MM.1S (cell line): ENCODE measurements around the gene PIGN.

Source experiments
- DNase-seq: peaks from one replicate; pipeline ENCODE4 v3.0.0-alpha.2; 2015
- H2AFZ ChIP-seq: fragments of 300-600 bp; sonication (generic); 2 replicates; pipeline ENCODE4 v1.6.0; 2016; ENCODE audit warnings: antibody characterized with exemption, low read length
- H3F3A ChIP-seq: fragments of 300-600 bp; sonication (generic); 2 replicates; pipeline ENCODE4 v1.6.1; 2016; ENCODE audit warnings: mild to moderate bottlenecking, antibody characterized with exemption, low read length, moderate library complexity, mixed read lengths; ENCODE audit not compliant: insufficient read depth
- H3K27ac ChIP-seq: fragments of 300-600 bp; sonication (generic); 2 replicates; pipeline ENCODE4 v1.5.1; 2016; ENCODE audit warnings: mild to moderate bottlenecking, low read length
- H3K27me3 ChIP-seq: fragments of 300-600 bp; sonication (generic); replicated peaks from 2 replicates; pipeline ENCODE4 v1.6.0; 2016; ENCODE audit warnings: low read length; ENCODE audit not compliant: insufficient read depth
- H3K36me3 ChIP-seq: fragments of 300-600 bp; sonication (generic); replicated peaks from 2 replicates; pipeline ENCODE4 v1.6.1; 2016; ENCODE audit warnings: mild to moderate bottlenecking, low read length, mixed read lengths; ENCODE audit not compliant: insufficient read depth
- H3K4me1 ChIP-seq: fragments of 300-600 bp; sonication (generic); 2 replicates; pipeline ENCODE4 v1.6.1; 2016; ENCODE audit warnings: low read length, mixed read lengths
- H3K4me2 ChIP-seq: fragments of 300-600 bp; sonication (generic); 2 replicates; pipeline ENCODE4 v1.6.0; 2016; ENCODE audit warnings: low read depth, low read length
- H3K4me3 ChIP-seq: fragments of 300-600 bp; sonication (generic); 2 replicates; pipeline ENCODE4 v1.5.1; 2016; ENCODE audit warnings: low read length, mixed read lengths
- H3K79me2 ChIP-seq: fragments of 300-600 bp; sonication (generic); 2 replicates; pipeline ENCODE4 v1.6.1; 2016; ENCODE audit warnings: mixed run types, low read length, mixed read lengths
- H3K9ac ChIP-seq: fragments of 300-600 bp; sonication (generic); 2 replicates; pipeline ENCODE4 v1.6.1; 2016; ENCODE audit warnings: low read length, mixed read lengths
- H3K9me2 ChIP-seq: fragments of 300-600 bp; sonication (generic); replicated peaks from 2 replicates; pipeline ENCODE4 v1.6.1; 2016; ENCODE audit warnings: mild to moderate bottlenecking, low read length, mixed read lengths; ENCODE audit not compliant: insufficient read depth
- H3K9me3 ChIP-seq: fragments of 300-600 bp; sonication (generic); replicated peaks from 2 replicates; pipeline ENCODE4 v1.6.1; 2016; ENCODE audit warnings: mild to moderate bottlenecking, low read length, mixed read lengths; ENCODE audit not compliant: insufficient read depth
- H4K20me1 ChIP-seq: fragments of 300-600 bp; sonication (generic); 2 replicates; pipeline ENCODE4 v1.6.1; 2016; ENCODE audit warnings: mild to moderate bottlenecking, low read length, moderate library complexity, mixed read lengths; ENCODE audit not compliant: insufficient read depth
- CTCF ChIP-seq: fragments of 300-600 bp; sonication (generic); IDR thresholded peaks from 2 replicates; pipeline ENCODE4 v1.5.1; 2016; ENCODE audit warnings: antibody characterized with exemption, low read length, mixed read lengths
- EZH2 ChIP-seq: fragments of 300-600 bp; sonication (generic); optimal IDR thresholded peaks from 2 replicates; pipeline ENCODE3; 2017; ENCODE audit warnings: low read depth, mild to moderate bottlenecking, antibody characterized with exemption, low read length, mixed read lengths
- EZH2phosphoT487 ChIP-seq: fragments of 300-600 bp; sonication (generic); IDR thresholded peaks from 2 replicates; pipeline ENCODE4 v1.6.1; 2018; ENCODE audit warnings: antibody characterized with exemption, low read length

The PIGN gene

GRCh38 chr18:62091487-62092120 is 95.3 kb downstream of the PIGN start:
- Histone ChIP-seq H3K27ac (no peak overlapping the region), H4K20me1 (no peaks in the 10 kb centered on the region), H2AFZ (no peak overlapping the region), H3K9ac (no peak overlapping the region), H3K9me3 (no peaks in the 10 kb centered on the region), H3K36me3 (no peaks in the 10 kb centered on the region), H3K27me3 (no peaks in the 10 kb centered on the region), H3K4me1 (no peaks in the 10 kb centered on the region), H3K4me3 (no peak overlapping the region), H3K9me2 (no peaks in the 10 kb centered on the region), H3K79me2 (no peaks in the 10 kb centered on the region), H3F3A (no peaks in the 10 kb centered on the region), H3K4me2 (no peak overlapping the region)
- no peak for DNase-seq
- TF ChIP-seq CTCF: no peak
- no peak for TF ChIP-seq EZH2
- TF ChIP-seq EZH2phosphoT487: no peak

GRCh38 chr18:62089174-62089573 is 97.7 kb downstream of the PIGN start:
- no peak overlapping the region for H3K27ac ChIP-seq
- no peak overlapping the region for H3K9ac ChIP-seq
- no peaks in the 10 kb centered on the region for H3K4me1 ChIP-seq
- H4K20me1 ChIP-seq: no peaks in the 10 kb centered on the region
- no peaks in the 10 kb centered on the region for H3F3A ChIP-seq
- no peak for TF ChIP-seq EZH2
- no peak for TF ChIP-seq CTCF
- TF ChIP-seq EZH2phosphoT487: no peak
- no peak overlapping the region for H3K4me3 ChIP-seq
- no peaks in the 10 kb centered on the region for H3K36me3 ChIP-seq
- H2AFZ ChIP-seq: no peak overlapping the region
- DNase-seq: no peak
- no peaks in the 10 kb centered on the region for H3K79me2 ChIP-seq
- H3K9me2 ChIP-seq: no peaks in the 10 kb centered on the region
- H3K4me2 ChIP-seq: no peak overlapping the region
- no peaks in the 10 kb centered on the region for H3K27me3 ChIP-seq
- no peaks in the 10 kb centered on the region for H3K9me3 ChIP-seq

DNA sequence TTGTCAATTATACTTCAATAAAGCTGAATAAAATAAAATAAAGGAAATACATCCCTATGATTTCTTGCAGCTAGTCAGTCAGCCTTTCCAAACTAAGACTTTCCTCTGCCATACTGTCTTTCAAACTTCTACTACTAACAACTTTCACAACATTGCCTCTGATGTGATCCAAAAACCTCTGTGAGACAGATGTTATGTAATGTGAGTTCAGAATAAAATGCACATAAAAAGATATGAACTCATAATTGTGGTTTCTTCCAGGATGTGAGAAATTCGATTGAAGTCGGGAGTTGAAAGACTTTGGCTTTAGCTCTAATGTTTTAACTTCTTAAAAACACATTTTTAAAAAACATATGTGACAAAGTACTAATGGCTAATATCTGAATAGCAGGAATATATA is 98.7 kb downstream of the PIGN start:
- Histone ChIP-seq H3K4me1 (no peaks in the 10 kb centered on the region), H3F3A (no peaks in the 10 kb centered on the region)
- no peak for DNase-seq

More for the DNA sequence above, 98.7 kb downstream of the PIGN start:
- H3K27me3 ChIP-seq: no peaks in the 10 kb centered on the region
- TF ChIP-seq EZH2 (no peak), EZH2phosphoT487 (no peak), CTCF (no peak)
- no peaks in the 10 kb centered on the region for H3K9me2 ChIP-seq
- H3K9ac ChIP-seq: no peak overlapping the region
- H4K20me1 ChIP-seq: no peaks in the 10 kb centered on the region
- H3K4me3 ChIP-seq: no peak overlapping the region
- H3K27ac ChIP-seq: no peak overlapping the region
- no peaks in the 10 kb centered on the region for H3K9me3 ChIP-seq
- H2AFZ ChIP-seq: no peak overlapping the region
- no peaks in the 10 kb centered on the region for H3K36me3 ChIP-seq
- no peak overlapping the region for H3K4me2 ChIP-seq
- H3K79me2 ChIP-seq: no peaks in the 10 kb centered on the region
